ENCODE measurements around the gene MPI. TPM values are rescaled to one million over a fixed set of nuclear protein-coding genes. Genes with fewer than 3 reads are reported as not detected.

MPI gene, protein sequence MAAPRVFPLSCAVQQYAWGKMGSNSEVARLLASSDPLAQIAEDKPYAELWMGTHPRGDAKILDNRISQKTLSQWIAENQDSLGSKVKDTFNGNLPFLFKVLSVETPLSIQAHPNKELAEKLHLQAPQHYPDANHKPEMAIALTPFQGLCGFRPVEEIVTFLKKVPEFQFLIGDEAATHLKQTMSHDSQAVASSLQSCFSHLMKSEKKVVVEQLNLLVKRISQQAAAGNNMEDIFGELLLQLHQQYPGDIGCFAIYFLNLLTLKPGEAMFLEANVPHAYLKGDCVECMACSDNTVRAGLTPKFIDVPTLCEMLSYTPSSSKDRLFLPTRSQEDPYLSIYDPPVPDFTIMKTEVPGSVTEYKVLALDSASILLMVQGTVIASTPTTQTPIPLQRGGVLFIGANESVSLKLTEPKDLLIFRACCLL
- 67.5 and 74.2 TPM in 2 replicates for total RNA-seq (2014; rRNA removed; shearing (Covaris generic))
- polyA plus RNA-seq (2016; fragmentation: Nextera tagmentation; extraction: Ambion mirVana), result 18.0 and 21.2 TPM in 2 replicates
- long read RNA-seq, full-length matches to known transcripts, result 6 of 10 reads
- long read RNA-seq, partial matches to known transcripts, result 2 of 10 reads
- long read RNA-seq, other reads (novel, unspliced or antisense), result 2 of 10 reads

DNA sequence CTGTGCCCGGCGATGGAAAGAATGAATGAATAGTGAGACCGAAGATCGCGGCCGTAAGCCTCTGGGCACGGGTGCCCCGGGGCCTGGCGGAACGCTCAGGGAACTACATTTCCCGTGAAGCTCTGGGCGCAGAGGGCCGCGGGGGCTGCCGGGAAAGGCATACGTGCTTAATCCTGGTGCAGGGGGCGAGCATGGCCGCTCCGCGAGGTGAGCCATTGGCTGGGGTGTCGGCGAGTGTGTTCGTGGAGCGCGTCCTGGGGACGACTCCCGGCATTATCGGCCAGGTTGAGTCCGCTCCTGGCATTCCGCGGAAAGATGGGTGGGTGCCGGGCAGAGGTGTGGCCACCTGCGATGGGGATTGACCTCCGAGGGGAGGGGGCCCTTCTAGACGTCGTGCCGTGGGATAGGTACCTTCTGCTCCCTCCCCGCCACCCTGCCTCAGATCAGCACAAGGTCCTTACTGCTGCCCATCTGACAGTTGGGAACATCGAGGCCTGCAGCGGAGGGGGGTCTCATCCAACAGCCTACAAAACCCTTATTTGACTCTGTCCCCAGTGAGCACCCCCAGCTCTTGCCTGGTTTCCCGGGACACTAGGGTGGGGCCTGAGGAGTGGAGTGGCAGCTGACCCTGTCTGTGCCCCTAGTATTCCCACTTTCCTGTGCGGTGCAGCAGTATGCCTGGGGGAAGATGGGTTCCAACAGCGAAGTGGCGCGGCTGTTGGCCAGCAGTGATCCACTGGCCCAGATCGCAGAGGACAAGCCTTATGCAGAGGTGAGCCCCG, at the start of gene MPI:
Gene MPI (plus strand): TSS at position 160 of the 782 bp plus-strand sequence. CDS start 32 bp downstream, at position 192.
- Mint-ChIP-seq H3K27ac (peak within 1 kb of the TSS; percentile 88), H3K27me3 (ENCODE audit: insufficient read depth, low read depth, poor library complexity) (peaks cover 6% of the 10 kb centered on the region), H3K36me3 (ENCODE audit: low read depth) (peaks cover 22% of the 10 kb centered on the region), H3K9me3 (no peaks in the 10 kb centered on the region), H3K4me3 (peak within 1 kb of the TSS; percentile 80), H3K4me1 (peaks cover 6% of the 10 kb centered on the region; the same call in 1 of the 3 replicates)
- Histone ChIP-seq H3K27me3 (ENCODE audit: insufficient read depth) (no peaks in the 10 kb centered on the region), H3K4me3 (peak within 1 kb of the TSS; percentile 86), H3K4me2 (peak within 1 kb of the TSS; percentile 90), H3F3A (replicated peaks; ENCODE audit: low read depth) (no peaks in the 10 kb centered on the region), H4K20me1 (replicated peaks; ENCODE audit: insufficient read depth) (no peaks in the 10 kb centered on the region), H3K4me1 (ENCODE audit: insufficient read depth) (peaks cover 6% of the 10 kb centered on the region), H3K79me2 (replicated peaks; ENCODE audit: insufficient read depth) (no peaks in the 10 kb centered on the region), H3K27ac (ENCODE audit: low read depth) (no peak within 1 kb of the TSS; the same call in 1 of the 2 replicates), H2AFZ (peak within 1 kb of the TSS; percentile 100), H3K9me2 (ENCODE audit: insufficient read depth) (no peaks in the 10 kb centered on the region), H3K36me3 (ENCODE audit: insufficient read depth) (no peaks in the 10 kb centered on the region)
- ATAC-seq, result peak; percentile 97
- peak; percentile 96 for DNase-seq (ENCODE audit: low spot score)
- no peak for TF ChIP-seq ZNF331 (CRISPR knock-in tag; IDR thresholded peaks at IDR 0.05; ENCODE audit: low read depth)
- TF ChIP-seq POLR2AphosphoS5 (IDR thresholded peaks at IDR 0.05; ENCODE audit: low read depth), result peak; percentile 97
- no peak for TF ChIP-seq NANOG (IDR thresholded peaks at IDR 0.05; ENCODE audit: borderline replicate concordance)
- no peak for TF ChIP-seq STAT1 (IDR thresholded peaks at IDR 0.05; ENCODE audit: unreplicated experiment)
- peak; percentile 93 for TF ChIP-seq ETS1 (IDR thresholded peaks at IDR 0.05)
- TF ChIP-seq JUNB (IDR thresholded peaks at IDR 0.05; ENCODE audit: unreplicated experiment), result no peak
- peak; percentile 88 for TF ChIP-seq CREB1 (CRISPR knock-in tag; IDR thresholded peaks at IDR 0.05; ENCODE audit: low read depth)
- no peak for TF ChIP-seq CTCF (conservative IDR thresholded peaks at IDR 0.05; ENCODE audit: low read depth in 2 of 2)
- no peak for TF ChIP-seq ZNF462 (CRISPR knock-in tag; IDR thresholded peaks at IDR 0.05)
- TF ChIP-seq ZNF114 (CRISPR knock-in tag; IDR thresholded peaks at IDR 0.05), result no peak
- TF ChIP-seq EZH2 (IDR thresholded peaks at IDR 0.05; ENCODE audit: low read depth, unreplicated experiment), result no peak

Data from GM23338 (cell line).